DND-41 (cell line): ENCODE data around the gene TLE4.

ENCODE experiments used
- ATAC-seq: fragments of 200-7000 bp; cut with Tn5 transposase; 3 replicates; pipeline ENCODE4 v1.9.1; 2021; ENCODE audit warnings: low read depth; ENCODE audit not compliant: insufficient read depth
- DNase-seq: peaks from one replicate; pipeline ENCODE4 v3.0.0-alpha.2; 2020
- H2AFZ ChIP-seq: 2 replicates; pipeline ENCODE4 v1.6.0; 2012; ENCODE audit warnings: low read depth, low read length
- H3K27ac ChIP-seq: 2 replicates; pipeline ENCODE4 v1.5.1; 2012; ENCODE audit warnings: low read length, inconsistent platforms
- H3K27me3 ChIP-seq: fragments of 200-600 bp; sonication (generic); 2 replicates; pipeline ENCODE4 v1.6.0; 2012; ENCODE audit warnings: low read length, mild to moderate bottlenecking, inconsistent platforms; ENCODE audit not compliant: insufficient read depth, poor library complexity
- H3K36me3 ChIP-seq: 2 replicates; pipeline ENCODE4 v1.5.1; 2012; ENCODE audit warnings: low read length, inconsistent platforms; ENCODE audit not compliant: insufficient read depth
- H3K4me1 ChIP-seq: 2 replicates; pipeline ENCODE4 v1.5.1; 2012; ENCODE audit warnings: mild to moderate bottlenecking, low read length; ENCODE audit not compliant: insufficient read depth
- H3K4me2 ChIP-seq: 2 replicates; pipeline ENCODE4 v1.6.0; 2012; ENCODE audit warnings: mild to moderate bottlenecking, moderate library complexity, low read length, inconsistent platforms; ENCODE audit not compliant: insufficient read depth
- H3K4me3 ChIP-seq, 2 experiments: fragments of 200-600 bp in 1 of 2; shearing (Covaris generic) in 1 of 2; 2 replicates each; pipeline ENCODE4 v1.5.1; 2012 to 2016; ENCODE audit warnings: inconsistent platforms in 2 of 2, low read length in 2 of 2, mild to moderate bottlenecking in 2 of 2, low read depth in 1 of 2, moderate library complexity in 1 of 2
- H3K79me2 ChIP-seq: 2 replicates; pipeline ENCODE4 v1.6.0; 2012; ENCODE audit warnings: low read length, inconsistent platforms; ENCODE audit not compliant: insufficient read depth
- H3K9ac ChIP-seq: 2 replicates; pipeline ENCODE4 v1.6.0; 2012; ENCODE audit warnings: low read depth, mild to moderate bottlenecking, inconsistent platforms, low read length, moderate library complexity
- H3K9me3 ChIP-seq: 2 replicates; pipeline ENCODE4 v1.5.1; 2012; ENCODE audit warnings: low read length, moderate library complexity, mild to moderate bottlenecking, inconsistent platforms; ENCODE audit not compliant: insufficient read depth, severe bottlenecking
- H4K20me1 ChIP-seq: 2 replicates; pipeline ENCODE4 v1.6.0; 2012; ENCODE audit warnings: low read length; ENCODE audit not compliant: insufficient read depth
- EZH2 ChIP-seq: IDR thresholded peaks from 3 replicates; pipeline ENCODE4 v1.6.1; 2012; ENCODE audit warnings: borderline replicate concordance, low read depth, mild to moderate bottlenecking, moderate library complexity, low read length, inconsistent platforms; ENCODE audit not compliant: severe bottlenecking
- TF ChIP-seq, protein P1 (sequence below): IDR thresholded peaks from 2 replicates; pipeline ENCODE4 v1.5.1; 2012; ENCODE audit warnings: borderline replicate concordance, low read length, moderate library complexity, mild to moderate bottlenecking; ENCODE audit not compliant: poor library complexity, severe bottlenecking; ENCODE audit errors: extremely low read depth

The TLE4 gene

DNA sequence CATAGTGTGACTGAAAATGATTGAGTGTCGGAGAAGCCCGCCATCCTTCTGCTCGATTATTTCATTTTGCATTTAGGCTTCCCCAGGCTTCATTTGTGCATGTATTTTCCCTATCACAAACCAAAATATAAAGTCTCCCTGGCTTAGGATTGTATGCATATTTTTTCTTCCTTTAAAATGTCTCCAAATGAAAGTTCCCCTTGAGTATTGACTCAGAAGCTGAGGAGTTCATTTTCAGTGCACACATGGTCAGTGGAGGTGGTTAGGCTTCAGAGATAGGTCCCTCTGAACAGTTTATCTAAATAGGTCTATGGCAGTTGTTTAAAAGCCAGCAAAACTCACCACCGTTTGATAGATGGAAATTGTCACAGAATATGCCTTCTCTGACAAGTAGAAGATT is 97.2 kb downstream of the TLE4 start:
- ATAC-seq = no peak
- DNase-seq = no peak
- no peak overlapping the region for H3K9ac ChIP-seq
- no peak overlapping the region for H3K4me3 ChIP-seq
- H3K79me2 ChIP-seq = no peaks in the 10 kb centered on the region
- no peaks in the 10 kb centered on the region for H3K9me3 ChIP-seq
- peaks cover 5% of the 10 kb centered on the region; the same call in 1 of the 2 replicates for H4K20me1 ChIP-seq
- no peak overlapping the region for H2AFZ ChIP-seq
- no peak overlapping the region for H3K27ac ChIP-seq
- no peaks in the 10 kb centered on the region for H3K27me3 ChIP-seq
- H3K4me1 ChIP-seq = peaks cover under 1% of the 10 kb centered on the region; the same call in 1 of the 2 replicates
- no peak overlapping the region for H3K4me2 ChIP-seq
- TF ChIP-seq, protein P1, sequence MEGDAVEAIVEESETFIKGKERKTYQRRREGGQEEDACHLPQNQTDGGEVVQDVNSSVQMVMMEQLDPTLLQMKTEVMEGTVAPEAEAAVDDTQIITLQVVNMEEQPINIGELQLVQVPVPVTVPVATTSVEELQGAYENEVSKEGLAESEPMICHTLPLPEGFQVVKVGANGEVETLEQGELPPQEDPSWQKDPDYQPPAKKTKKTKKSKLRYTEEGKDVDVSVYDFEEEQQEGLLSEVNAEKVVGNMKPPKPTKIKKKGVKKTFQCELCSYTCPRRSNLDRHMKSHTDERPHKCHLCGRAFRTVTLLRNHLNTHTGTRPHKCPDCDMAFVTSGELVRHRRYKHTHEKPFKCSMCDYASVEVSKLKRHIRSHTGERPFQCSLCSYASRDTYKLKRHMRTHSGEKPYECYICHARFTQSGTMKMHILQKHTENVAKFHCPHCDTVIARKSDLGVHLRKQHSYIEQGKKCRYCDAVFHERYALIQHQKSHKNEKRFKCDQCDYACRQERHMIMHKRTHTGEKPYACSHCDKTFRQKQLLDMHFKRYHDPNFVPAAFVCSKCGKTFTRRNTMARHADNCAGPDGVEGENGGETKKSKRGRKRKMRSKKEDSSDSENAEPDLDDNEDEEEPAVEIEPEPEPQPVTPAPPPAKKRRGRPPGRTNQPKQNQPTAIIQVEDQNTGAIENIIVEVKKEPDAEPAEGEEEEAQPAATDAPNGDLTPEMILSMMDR = no peak
- TF ChIP-seq EZH2 = no peak
- no peaks in the 10 kb centered on the region; the same call in 1 of the 2 replicates for H3K36me3 ChIP-seq

DNA sequence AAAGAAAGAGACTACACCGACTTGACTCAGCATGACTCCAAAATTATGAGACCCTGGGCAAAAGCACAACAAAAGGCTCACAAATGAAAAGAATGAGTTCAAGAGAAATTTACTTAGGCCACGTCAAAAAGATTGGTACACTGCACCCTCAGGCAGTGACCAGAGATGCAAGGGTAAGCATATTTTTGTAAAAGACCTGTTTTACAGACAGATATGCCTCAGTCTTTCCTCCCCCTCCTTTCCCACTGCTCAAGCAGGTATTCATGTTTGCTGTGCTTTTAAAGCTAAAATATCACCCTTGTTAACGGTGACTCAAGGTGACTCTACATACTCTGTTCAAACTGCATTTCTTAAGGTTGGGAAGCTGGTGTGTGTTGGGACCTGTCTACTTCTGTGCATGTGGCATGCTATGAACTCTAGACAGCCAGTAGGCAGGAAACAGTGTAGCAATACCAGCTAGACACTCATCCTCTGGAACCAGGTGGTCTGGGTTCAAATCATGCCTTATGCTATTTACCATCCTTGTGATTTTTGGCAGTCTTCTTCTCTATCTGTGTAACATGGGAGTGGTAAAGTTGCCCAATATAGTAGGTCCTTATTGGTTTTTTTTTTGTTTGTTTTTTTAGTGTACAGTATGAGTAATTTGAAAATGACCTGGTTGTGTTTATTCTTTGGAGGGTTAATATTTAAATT is 98.7 kb downstream of the TLE4 start:
- Histone ChIP-seq H2AFZ (no peak overlapping the region), H3K79me2 (no peaks in the 10 kb centered on the region), H4K20me1 (peaks cover 5% of the 10 kb centered on the region; the same call in 1 of the 2 replicates), H3K9ac (no peak overlapping the region), H3K9me3 (no peaks in the 10 kb centered on the region), H3K27ac (no peak overlapping the region), H3K27me3 (no peaks in the 10 kb centered on the region), H3K4me1 (no peaks in the 10 kb centered on the region; the same call in 1 of the 2 replicates), H3K36me3 (no peaks in the 10 kb centered on the region; the same call in 1 of the 2 replicates), H3K4me3 (no peak overlapping the region), H3K4me2 (no peak overlapping the region)
- TF ChIP-seq EZH2 = no peak
- TF ChIP-seq, protein P1 = no peak
- ATAC-seq (peak; percentile 33; the same call in 1 of the 3 replicates), DNase-seq (no peak)

DNA sequence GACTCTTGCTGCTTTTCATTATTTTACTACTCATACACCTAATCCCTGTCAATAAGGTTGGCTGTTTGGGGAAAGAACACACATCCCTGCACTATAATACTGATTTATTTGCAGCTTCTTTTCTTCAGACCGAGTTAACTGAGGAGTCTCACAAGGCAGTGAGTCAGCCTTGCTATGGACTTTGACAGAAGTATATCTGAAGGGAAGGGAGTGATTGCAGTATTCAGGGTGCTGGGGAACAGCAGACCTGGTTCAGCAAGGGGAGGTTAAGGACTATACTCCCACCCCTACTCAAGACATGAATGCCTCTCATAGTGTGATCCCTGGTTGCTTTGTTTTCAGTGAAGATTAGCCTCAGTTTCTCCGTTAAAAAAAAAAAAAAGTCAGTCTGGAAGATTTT is 99.8 kb downstream of the TLE4 start:
- Histone ChIP-seq H3K4me3 (no peak overlapping the region), H2AFZ (no peak overlapping the region), H3K4me1 (no peaks in the 10 kb centered on the region; the same call in 1 of the 2 replicates), H3K4me2 (no peak overlapping the region), H3K79me2 (no peaks in the 10 kb centered on the region), H4K20me1 (peaks cover 5% of the 10 kb centered on the region; the same call in 1 of the 2 replicates), H3K27me3 (no peaks in the 10 kb centered on the region), H3K9me3 (no peaks in the 10 kb centered on the region), H3K27ac (no peak overlapping the region), H3K36me3 (no peaks in the 10 kb centered on the region; the same call in 1 of the 2 replicates), H3K9ac (no peak overlapping the region)
- ATAC-seq (no peak), DNase-seq (no peak)
- no peak for TF ChIP-seq EZH2
- TF ChIP-seq, protein P1 = no peak
